Natural killer cell (primary cell): ENCODE results near the gene R3HDM2. TPM values are rescaled to one million over a fixed set of nuclear protein-coding genes. Genes with fewer than 3 reads are reported as not detected.

ENCODE experiments used
- ATAC-seq, 3 donors: fragments of 150-1000 bp in 2 of 3; fragments of 200-7000 bp in 1 of 3; cut with Tn5 transposase; 1 replicate in 1 of 3; 2 replicates in 2 of 3; pipeline ENCODE4 v1.10.0; 2021; ENCODE audit warnings: mild to moderate bottlenecking in 2 of 3, moderate library complexity in 2 of 3
- DNase-seq, 2 donors: peaks; one replicate each; pipeline versions ENCODE4 v3.0.0 to v3.0.0-alpha.2; 2013 to 2021; ENCODE audit warnings: mixed read lengths in 1 of 2
- H3K27ac ChIP-seq: one replicate; pipeline ENCODE4 v1.5.1; 2013; ENCODE audit warnings: mild to moderate bottlenecking, low read length
- H3K27me3 ChIP-seq: one replicate; pipeline ENCODE4 v1.6.1; 2013; ENCODE audit warnings: low read length; ENCODE audit not compliant: control insufficient read depth, insufficient read depth
- H3K36me3 ChIP-seq: one replicate; pipeline ENCODE4 v1.6.1; 2013; ENCODE audit warnings: low read length; ENCODE audit not compliant: control insufficient read depth, insufficient read depth
- H3K4me1 ChIP-seq: one replicate; pipeline ENCODE4 v1.6.1; 2013; ENCODE audit warnings: low read length; ENCODE audit not compliant: control insufficient read depth, insufficient read depth
- H3K4me3 ChIP-seq: one replicate; pipeline ENCODE4 v1.5.1; 2013; ENCODE audit warnings: low read length
- H3K9me3 ChIP-seq: one replicate; pipeline ENCODE4 v1.6.1; 2013; ENCODE audit warnings: low read length; ENCODE audit not compliant: control insufficient read depth, insufficient read depth
- H3K27ac Mint-ChIP-seq, 2 donors: one replicate each; pipeline ENCODE4 v1.8.0; 2022; ENCODE audit warnings: mild to moderate bottlenecking in 2 of 2, mixed read lengths in 2 of 2, moderate library complexity in 1 of 2
- H3K27me3 Mint-ChIP-seq, 2 donors: one replicate each; pipeline ENCODE4 v1.8.0; 2022; ENCODE audit warnings: low read depth in 2 of 2, mixed read lengths in 2 of 2
- H3K36me3 Mint-ChIP-seq: one replicate; pipeline ENCODE4 v1.8.0; 2022; ENCODE audit warnings: mixed read lengths
- H3K4me1 Mint-ChIP-seq, 2 donors: one replicate each; pipeline ENCODE4 v1.8.0; 2022; ENCODE audit warnings: mixed read lengths in 2 of 2
- H3K4me3 Mint-ChIP-seq: one replicate; pipeline ENCODE4 v1.8.0; 2022; ENCODE audit warnings: mild to moderate bottlenecking, moderate library complexity, mixed read lengths
- H3K9me3 Mint-ChIP-seq, 2 donors: one replicate each; pipeline ENCODE4 v1.8.0; 2022; ENCODE audit warnings: mixed read lengths in 2 of 2
- WGBS: methylation state at CpG from one replicate; pipeline ENCODE4 v1.1.7; 2013; ENCODE audit warnings: missing lambda C conversion rate; ENCODE audit not compliant: insufficient coverage; 5-methylcytosine and 5-hydroxymethylcytosine counted together
- intact Hi-C: fragments of 100-400 bp; cut with micrococcal nuclease; formaldehyde crosslinking; loops from one replicate; pipeline ENCODE4 v1.14.2; 2022
- total RNA-seq, 4 donors: library from RNA; stranded (reverse); fragments of 120-200 nt in 1 of 4; gene quantifications; one replicate each; pipeline versions ENCODE4 v1.2.3 to v1.2.4, GENCODE V29; 2013 to 2022
- TF ChIP-seq, protein P1 (sequence below): fragments of 200-600 bp; IDR thresholded peaks from one replicate; pipeline ENCODE4 v1.8.0; 2022; ENCODE audit warnings: antibody characterized with exemption

R3HDM2 gene
- total RNA-seq, 3 donors from 2014 or later (not counting 1 experiment from before 2014, with no cell fraction given), result 110 to 124 (median 123) TPM

- H3K4me1 Mint-ChIP-seq, result peaks cover 6 to 11% of the 10 kb centered on the region in 2 donors
- ATAC-seq (no peak), DNase-seq (no peak)
- H3K4me3 ChIP-seq, result no peak overlapping the region
- TF ChIP-seq, protein P1, sequence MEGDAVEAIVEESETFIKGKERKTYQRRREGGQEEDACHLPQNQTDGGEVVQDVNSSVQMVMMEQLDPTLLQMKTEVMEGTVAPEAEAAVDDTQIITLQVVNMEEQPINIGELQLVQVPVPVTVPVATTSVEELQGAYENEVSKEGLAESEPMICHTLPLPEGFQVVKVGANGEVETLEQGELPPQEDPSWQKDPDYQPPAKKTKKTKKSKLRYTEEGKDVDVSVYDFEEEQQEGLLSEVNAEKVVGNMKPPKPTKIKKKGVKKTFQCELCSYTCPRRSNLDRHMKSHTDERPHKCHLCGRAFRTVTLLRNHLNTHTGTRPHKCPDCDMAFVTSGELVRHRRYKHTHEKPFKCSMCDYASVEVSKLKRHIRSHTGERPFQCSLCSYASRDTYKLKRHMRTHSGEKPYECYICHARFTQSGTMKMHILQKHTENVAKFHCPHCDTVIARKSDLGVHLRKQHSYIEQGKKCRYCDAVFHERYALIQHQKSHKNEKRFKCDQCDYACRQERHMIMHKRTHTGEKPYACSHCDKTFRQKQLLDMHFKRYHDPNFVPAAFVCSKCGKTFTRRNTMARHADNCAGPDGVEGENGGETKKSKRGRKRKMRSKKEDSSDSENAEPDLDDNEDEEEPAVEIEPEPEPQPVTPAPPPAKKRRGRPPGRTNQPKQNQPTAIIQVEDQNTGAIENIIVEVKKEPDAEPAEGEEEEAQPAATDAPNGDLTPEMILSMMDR, result no peak
- no peaks in the 10 kb centered on the region for H3K36me3 Mint-ChIP-seq
- H3K9me3 Mint-ChIP-seq, result no peaks in the 10 kb centered on the region
- H3K9me3 ChIP-seq, result no peaks in the 10 kb centered on the region
- H3K27me3 Mint-ChIP-seq, result no peaks in the 10 kb centered on the region
- peaks cover 7% of the 10 kb centered on the region for H3K4me1 ChIP-seq
- H3K36me3 ChIP-seq, result no peaks in the 10 kb centered on the region
- no peaks in the 10 kb centered on the region for H3K27me3 ChIP-seq
- no peak overlapping the region for H3K27ac Mint-ChIP-seq
- no peak overlapping the region for H3K4me3 Mint-ChIP-seq
- intact Hi-C loops, result no loop called here
- no peak overlapping the region for H3K27ac ChIP-seq
Observed at GRCh38 chr12:57325395-57325794, 105.4 kb downstream of the R3HDM2 start.

- Histone ChIP-seq H3K4me3 (no peak overlapping the region), H3K27me3 (no peaks in the 10 kb centered on the region), H3K36me3 (no peaks in the 10 kb centered on the region), H3K9me3 (no peaks in the 10 kb centered on the region), H3K27ac (no peak overlapping the region), H3K4me1 (peaks cover 7% of the 10 kb centered on the region)
- Mint-ChIP-seq H3K27ac (no peak overlapping the region), H3K4me3 (no peak overlapping the region), H3K27me3 (no peaks in the 10 kb centered on the region), H3K9me3 (no peaks in the 10 kb centered on the region), H3K36me3 (no peaks in the 10 kb centered on the region), H3K4me1 (peaks cover 12 to 16% of the 10 kb centered on the region in 2 donors)
- TF ChIP-seq, protein P1, result no peak
- no peak for DNase-seq
- no peak for ATAC-seq
- intact Hi-C loops, result no loop called here
- WGBS, result 92% methylated on average over 3 of the region's 3 CpGs
Observed at GRCh38 chr12:57323416-57323815, 107.4 kb downstream of the R3HDM2 start.

DNA sequence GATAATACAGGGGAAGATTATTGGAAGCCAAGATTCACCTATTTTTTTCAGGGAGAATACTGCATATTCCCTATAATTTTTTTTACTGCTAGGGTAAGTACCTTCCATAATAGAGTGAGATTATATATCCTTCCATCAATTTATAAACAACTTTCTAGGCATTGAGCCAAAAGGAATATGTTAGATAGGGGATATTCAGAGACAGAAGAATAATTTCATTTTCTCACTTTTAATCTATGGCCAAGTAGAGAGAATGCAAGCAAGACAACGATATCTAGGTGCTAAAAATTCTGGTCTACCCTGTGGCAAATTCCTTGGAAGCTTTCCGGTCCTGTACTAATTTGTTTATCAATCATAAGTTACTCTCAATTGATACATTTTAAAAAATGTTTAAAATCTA, 110.2 kb downstream of the R3HDM2 start:
- H3K4me1 ChIP-seq, result peaks cover 7% of the 10 kb centered on the region
- TF ChIP-seq, protein P1, result no peak
- DNase-seq, result no peak
- H3K27me3 ChIP-seq, result no peaks in the 10 kb centered on the region
- no peak overlapping the region for H3K27ac Mint-ChIP-seq
- WGBS, result no CpG with 5 or more reads among the region's 2 CpGs
- no peaks in the 10 kb centered on the region for H3K36me3 Mint-ChIP-seq
- intact Hi-C loops, result no loop called here
- no peaks in the 10 kb centered on the region for H3K9me3 ChIP-seq
- H3K27ac ChIP-seq, result no peak overlapping the region
- H3K4me3 ChIP-seq, result no peak overlapping the region
- no peaks in the 10 kb centered on the region for H3K36me3 ChIP-seq
- no peak for ATAC-seq
- H3K9me3 Mint-ChIP-seq, result no peaks in the 10 kb centered on the region
- H3K4me3 Mint-ChIP-seq, result no peak overlapping the region
- no peaks in the 10 kb centered on the region for H3K27me3 Mint-ChIP-seq
- H3K4me1 Mint-ChIP-seq, result peaks cover 11 to 12% of the 10 kb centered on the region in 2 donors

DNA sequence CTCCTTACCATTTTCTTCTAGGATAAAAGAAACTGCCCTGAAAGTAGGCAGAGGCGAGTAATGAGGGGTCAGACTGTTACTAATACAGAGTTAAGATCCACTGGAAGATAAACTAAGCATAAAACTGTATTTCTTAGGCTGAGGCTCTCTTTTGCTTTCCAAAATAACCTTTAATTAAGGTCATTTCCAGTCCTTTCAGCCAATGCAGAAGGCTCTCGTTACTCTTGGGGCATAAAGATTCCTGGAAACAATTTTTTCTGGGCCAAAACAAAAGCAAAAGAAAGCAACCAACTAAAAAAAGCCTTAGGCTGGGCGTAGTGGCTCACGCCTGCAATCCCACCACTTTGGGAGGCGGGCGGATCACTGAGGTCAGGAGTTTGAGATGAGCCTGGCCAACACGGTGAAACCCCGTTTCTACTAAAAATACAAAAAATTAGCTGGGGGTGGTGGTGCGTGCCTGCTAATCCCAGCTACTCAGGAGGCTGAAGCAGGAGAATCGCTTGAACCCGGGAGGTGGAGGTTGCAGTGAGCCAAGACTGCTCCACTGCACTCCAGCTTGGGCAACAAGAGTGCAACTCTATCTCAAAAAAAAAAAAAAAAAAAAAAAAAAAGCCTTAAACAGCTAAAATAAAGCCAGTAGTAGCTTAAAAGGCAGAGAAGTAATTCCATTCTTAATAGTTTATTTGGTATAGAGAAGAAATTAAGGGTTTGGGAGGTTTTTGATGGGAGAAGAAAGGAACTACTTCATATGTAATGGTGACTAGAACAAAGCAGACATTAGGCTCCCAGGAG, 111.0 kb downstream of the R3HDM2 start:
- Mint-ChIP-seq H3K36me3 (no peaks in the 10 kb centered on the region), H3K9me3 (no peaks in the 10 kb centered on the region), H3K27ac (peak overlapping the region in 1 of 2 donors; percentile 60), H3K4me3 (no peak overlapping the region), H3K27me3 (no peaks in the 10 kb centered on the region), H3K4me1 (peaks cover 11% of the 10 kb centered on the region in 2 donors)
- Histone ChIP-seq H3K4me1 (peaks cover 1% of the 10 kb centered on the region), H3K27me3 (no peaks in the 10 kb centered on the region), H3K36me3 (no peaks in the 10 kb centered on the region), H3K27ac (no peak overlapping the region), H3K9me3 (no peaks in the 10 kb centered on the region), H3K4me3 (no peak overlapping the region)
- 98% methylated on average over 10 of the region's 11 CpGs for WGBS
- ATAC-seq (no peak), DNase-seq (no peak)
- intact Hi-C loops, result no loop called here
- TF ChIP-seq, protein P1, result no peak
